ENCODE measurements around the gene ENTREP1. TPM values are rescaled to one million over a fixed set of nuclear protein-coding genes. Genes with fewer than 3 reads are reported as not detected.
"Not testable (repeated sequence)": the region's sequence is repeated elsewhere in the genome, so short reads cannot be mapped to it uniquely, and the experiment has no call there.

ENTREP1 gene
- total RNA-seq, 2 donors from 2014 or later, result not detected

GRCh38 chr9:69433392-69433791 is 108.4 kb downstream of the ENTREP1 start:
- Mint-ChIP-seq H3K27me3 (ENCODE audit: low read depth) (no peaks in the 10 kb centered on the region), H3K4me3 (no peak overlapping the region), H3K4me1 (ENCODE audit: low read depth) (no peaks in the 10 kb centered on the region), H3K36me3 (ENCODE audit: insufficient read depth in 2 of 2) (peaks cover 0 to 1% of the 10 kb centered on the region in 2 donors), H3K27ac (no peak overlapping the region), H3K9me3 (no peaks in the 10 kb centered on the region)
- ATAC-seq (replicated peaks in 1 of 2), result no peak
- no peak for DNase-seq

- Mint-ChIP-seq H3K9me3 (no peaks in the 10 kb centered on the region), H3K27ac (no peak overlapping the region), H3K4me3 (no peak overlapping the region), H3K4me1 (ENCODE audit: low read depth) (no peaks in the 10 kb centered on the region), H3K27me3 (ENCODE audit: low read depth) (no peaks in the 10 kb centered on the region), H3K36me3 (ENCODE audit: insufficient read depth in 2 of 2) (peaks cover 0 to 1% of the 10 kb centered on the region in 2 donors)
- ATAC-seq (replicated peaks in 1 of 2) (no peak), DNase-seq (no peak)
Observed at GRCh38 chr9:69433968-69434367, 109.0 kb downstream of the ENTREP1 start.

GRCh38 chr9:69439654-69440053 is 114.6 kb downstream of the ENTREP1 start:
- not testable (repeated sequence) for H3K36me3 Mint-ChIP-seq (ENCODE audit: insufficient read depth in 2 of 2); H3K9me3 Mint-ChIP-seq; H3K4me1 Mint-ChIP-seq (ENCODE audit: low read depth); ATAC-seq (replicated peaks in 1 of 2); H3K27me3 Mint-ChIP-seq (ENCODE audit: low read depth); DNase-seq
- Mint-ChIP-seq H3K27ac (peak overlapping the region; percentile 20), H3K4me3 (peak overlapping the region; percentile 27 to 66)

GRCh38 chr9:69440254-69440955 is 115.4 kb downstream of the ENTREP1 start:
- not testable (repeated sequence) for ATAC-seq (replicated peaks in 1 of 2); H3K4me1 Mint-ChIP-seq (ENCODE audit: low read depth); DNase-seq; H3K36me3 Mint-ChIP-seq (ENCODE audit: insufficient read depth in 2 of 2); H3K27ac Mint-ChIP-seq; H3K27me3 Mint-ChIP-seq (ENCODE audit: low read depth); H3K9me3 Mint-ChIP-seq
- H3K4me3 Mint-ChIP-seq, result peak overlapping the region; percentile 27 to 66

Other genes starting within 250 kb of the ENTREP1 start
- gene TJP2, start 150.9 kb upstream of the ENTREP1 start, total RNA-seq, result 10 to 100 TPM; 31.1 to 33.8 TPM